Mesodermal cell (in vitro differentiated cells): ENCODE data around the gene SLC7A1.

Experiments used
- H3K27ac ChIP-seq: 2 replicates; pipeline ENCODE4 v1.7.0; 2013; ENCODE audit warnings: mild to moderate bottlenecking, low read depth, low read length, moderate library complexity; ENCODE audit not compliant: severe bottlenecking
- H3K36me3 ChIP-seq: 2 replicates; pipeline ENCODE4 v1.7.1; 2013; ENCODE audit warnings: mild to moderate bottlenecking, low read length, moderate library complexity; ENCODE audit not compliant: control insufficient read depth, insufficient read depth
- H3K4me1 ChIP-seq: one replicate; pipeline ENCODE4 v1.7.1; 2013; ENCODE audit warnings: mild to moderate bottlenecking, low read length; ENCODE audit not compliant: insufficient read depth, control insufficient read depth, poor library complexity, severe bottlenecking
- H3K4me3 ChIP-seq: 2 replicates; pipeline ENCODE4 v1.7.0; 2013; ENCODE audit warnings: low read length, control low read depth, mild to moderate bottlenecking; ENCODE audit not compliant: insufficient read depth, poor library complexity, severe bottlenecking; ENCODE audit errors: extremely low read depth
- H3K9me3 ChIP-seq: 2 replicates; pipeline ENCODE4 v1.7.1; 2013; ENCODE audit warnings: mild to moderate bottlenecking, low read length, moderate library complexity; ENCODE audit not compliant: control insufficient read depth
- WGBS, 2 experiments: methylation state at CpG; one replicate each; pipeline ENCODE4 v1.1.5; 2013; ENCODE audit warnings: missing lambda C conversion rate in 2 of 2; ENCODE audit not compliant: insufficient coverage in 2 of 2; 5-methylcytosine and 5-hydroxymethylcytosine counted together

Gene SLC7A1

DNA sequence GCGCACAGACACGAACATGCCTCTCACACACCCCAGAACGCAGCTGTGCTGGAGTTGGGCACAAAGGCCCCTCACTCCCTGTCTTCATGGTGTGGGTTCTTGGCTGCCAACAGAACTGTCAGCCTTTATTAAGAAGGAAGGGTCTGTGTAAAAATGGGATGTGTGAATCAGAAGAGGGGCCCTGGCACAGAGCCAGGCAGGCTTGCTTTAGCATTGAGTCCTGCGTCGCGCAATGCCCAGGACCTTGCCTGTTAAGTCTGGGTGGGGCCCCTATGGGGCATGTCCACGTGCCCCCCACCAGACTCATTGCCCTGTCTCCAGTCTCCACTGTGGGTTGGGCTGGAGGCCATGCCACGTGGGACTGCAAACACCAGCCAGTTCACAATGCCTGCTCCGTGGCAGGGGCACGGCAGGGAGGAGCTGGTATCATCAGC is 84.8 kb downstream of the SLC7A1 start:
- WGBS, 2 experiments, result 97 to 100% methylated on average over 8 of the region's 10 CpGs
- Histone ChIP-seq H3K4me3 (no peak overlapping the region), H3K9me3 (no peaks in the 10 kb centered on the region), H3K4me1 (peaks cover 45% of the 10 kb centered on the region), H3K36me3 (peaks cover 31% of the 10 kb centered on the region), H3K27ac (no peak overlapping the region)

- peaks cover 27% of the 10 kb centered on the region for H3K36me3 ChIP-seq
- H3K9me3 ChIP-seq, result no peaks in the 10 kb centered on the region
- WGBS, 2 experiments, result 94 to 97% methylated on average over 13 to 14 of the region's 14 CpGs
- no peak overlapping the region for H3K27ac ChIP-seq
- no peak overlapping the region for H3K4me3 ChIP-seq
- peaks cover 39% of the 10 kb centered on the region for H3K4me1 ChIP-seq
Measured at GRCh38 chr13:29509999-29510589, 85.4 kb downstream of the SLC7A1 start.

- Histone ChIP-seq H3K4me3 (no peak overlapping the region), H3K36me3 (peaks cover 15% of the 10 kb centered on the region), H3K9me3 (no peaks in the 10 kb centered on the region), H3K27ac (peak overlapping the region; percentile 61), H3K4me1 (peaks cover 29% of the 10 kb centered on the region)
- 82 to 83% methylated on average over 4 of the region's 4 CpGs for WGBS, 2 experiments
Measured at GRCh38 chr13:29508876-29509252, 86.6 kb downstream of the SLC7A1 start.

DNA sequence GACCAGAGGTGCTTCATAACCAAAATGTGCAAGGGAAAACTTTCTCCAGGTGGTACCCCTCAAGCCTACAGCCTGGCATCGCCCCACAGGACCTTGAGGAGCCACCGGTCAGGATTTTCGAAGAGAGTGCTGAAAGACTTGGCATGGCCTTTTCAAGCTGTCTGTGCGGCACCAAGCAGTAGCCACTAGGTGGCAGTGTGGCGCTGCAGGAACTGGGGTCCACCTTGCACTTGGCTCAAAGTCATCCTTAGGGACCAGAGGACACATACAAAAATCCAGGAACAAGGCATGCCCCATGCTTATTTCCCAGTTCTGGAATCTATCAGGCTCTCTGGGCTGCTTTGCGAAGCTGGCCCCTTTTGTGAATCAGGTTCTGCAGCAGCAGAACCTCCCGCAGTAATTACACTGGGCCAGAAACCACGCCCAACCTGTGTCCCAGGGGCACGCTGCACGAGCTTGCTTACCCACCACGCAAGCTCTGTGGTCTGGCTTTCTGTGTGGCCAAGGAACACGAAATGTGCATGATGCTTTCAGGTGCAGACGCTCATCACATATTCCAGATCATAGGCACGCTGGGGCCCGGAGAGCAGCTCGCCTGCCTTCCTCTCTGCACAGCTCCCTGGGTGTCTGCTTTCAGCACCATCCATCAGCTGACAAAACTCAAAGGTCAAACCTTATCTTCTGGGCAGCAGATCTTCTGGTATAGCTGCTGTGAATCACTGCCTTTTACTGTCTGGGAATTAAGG is 87.2 kb downstream of the SLC7A1 start:
- peak overlapping the region; percentile 61 for H3K27ac ChIP-seq
- H3K36me3 ChIP-seq, result peaks cover 12% of the 10 kb centered on the region
- no peaks in the 10 kb centered on the region for H3K9me3 ChIP-seq
- WGBS, 2 experiments, result 65% methylated on average over 15 of the region's 16 CpGs
- H3K4me3 ChIP-seq, result no peak overlapping the region
- H3K4me1 ChIP-seq, result peaks cover 25% of the 10 kb centered on the region

- Histone ChIP-seq H3K9me3 (no peaks in the 10 kb centered on the region), H3K27ac (no peak overlapping the region), H3K36me3 (peaks cover 7% of the 10 kb centered on the region), H3K4me1 (peaks cover 20% of the 10 kb centered on the region), H3K4me3 (no peak overlapping the region)
- WGBS, 2 experiments, result 87 to 93% methylated on average over 10 to 12 of the region's 14 CpGs
Measured at GRCh38 chr13:29507356-29507755, 88.1 kb downstream of the SLC7A1 start.

- Histone ChIP-seq H3K36me3 (peaks cover 2% of the 10 kb centered on the region), H3K4me1 (peaks cover 20% of the 10 kb centered on the region), H3K4me3 (no peak overlapping the region), H3K27ac (no peak overlapping the region), H3K9me3 (no peaks in the 10 kb centered on the region)
- WGBS, 2 experiments, result 92 to 96% methylated on average over 6 of the region's 10 CpGs
Measured at GRCh38 chr13:29505950-29506349, 89.5 kb downstream of the SLC7A1 start.

GRCh38 chr13:29505511-29505910 is 90.0 kb downstream of the SLC7A1 start:
- H3K9me3 ChIP-seq, result no peaks in the 10 kb centered on the region
- H3K36me3 ChIP-seq, result no peaks in the 10 kb centered on the region
- no peak overlapping the region for H3K4me3 ChIP-seq
- H3K27ac ChIP-seq, result no peak overlapping the region
- WGBS, 2 experiments, result 91 to 94% methylated on average over 6 to 10 of the region's 17 CpGs
- H3K4me1 ChIP-seq, result peaks cover 17% of the 10 kb centered on the region

- H3K4me3 ChIP-seq, result no peak overlapping the region
- 96 to 97% methylated on average over 14 of the region's 15 CpGs for WGBS, 2 experiments
- peaks cover 17% of the 10 kb centered on the region for H3K4me1 ChIP-seq
- no peaks in the 10 kb centered on the region for H3K9me3 ChIP-seq
- no peak overlapping the region for H3K27ac ChIP-seq
- no peaks in the 10 kb centered on the region for H3K36me3 ChIP-seq
Measured at GRCh38 chr13:29504691-29505090, 90.8 kb downstream of the SLC7A1 start.

DNA sequence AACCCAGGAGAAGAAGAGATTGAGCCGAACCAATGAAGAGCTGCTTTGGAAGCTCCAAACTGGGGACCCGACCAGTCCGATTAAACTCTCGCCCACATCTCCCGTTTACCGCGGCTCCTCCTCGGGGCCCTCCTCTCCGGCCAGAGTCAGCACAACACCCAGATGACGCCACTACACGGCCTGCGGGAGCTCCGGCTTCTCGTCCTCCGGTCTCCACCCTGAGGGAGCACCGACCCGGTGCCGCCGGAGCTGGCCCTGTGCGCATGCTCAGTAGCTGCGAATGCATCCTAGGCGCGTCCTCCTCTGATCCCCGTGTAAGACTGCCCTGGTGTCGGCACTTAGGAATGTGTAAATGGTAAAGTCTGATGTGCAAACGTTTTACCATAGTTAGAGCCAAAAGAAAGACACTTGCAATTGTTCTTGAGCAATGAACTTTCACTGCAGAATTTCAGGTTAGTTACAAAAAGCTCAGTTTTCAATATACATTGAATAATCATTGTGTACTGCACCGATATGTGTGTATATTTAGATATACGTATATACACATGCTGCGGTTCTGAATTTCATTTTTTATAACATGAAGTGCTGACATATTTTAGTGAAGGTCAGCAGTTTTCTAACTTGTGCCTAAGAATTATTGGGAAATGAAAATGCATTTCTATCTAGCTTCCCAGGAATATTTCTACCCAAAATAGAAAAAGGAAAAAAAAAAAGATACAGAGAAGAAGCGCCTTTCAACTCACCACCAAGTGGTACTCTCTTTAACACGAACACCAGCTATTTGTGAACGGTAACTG is 92.2 kb downstream of the SLC7A1 start:
- Histone ChIP-seq H3K9me3 (no peaks in the 10 kb centered on the region), H3K36me3 (no peaks in the 10 kb centered on the region), H3K27ac (no peak overlapping the region), H3K4me1 (peaks cover 4% of the 10 kb centered on the region), H3K4me3 (no peak overlapping the region)
- 39% methylated on average over 26 to 28 of the region's 32 CpGs for WGBS, 2 experiments

DNA sequence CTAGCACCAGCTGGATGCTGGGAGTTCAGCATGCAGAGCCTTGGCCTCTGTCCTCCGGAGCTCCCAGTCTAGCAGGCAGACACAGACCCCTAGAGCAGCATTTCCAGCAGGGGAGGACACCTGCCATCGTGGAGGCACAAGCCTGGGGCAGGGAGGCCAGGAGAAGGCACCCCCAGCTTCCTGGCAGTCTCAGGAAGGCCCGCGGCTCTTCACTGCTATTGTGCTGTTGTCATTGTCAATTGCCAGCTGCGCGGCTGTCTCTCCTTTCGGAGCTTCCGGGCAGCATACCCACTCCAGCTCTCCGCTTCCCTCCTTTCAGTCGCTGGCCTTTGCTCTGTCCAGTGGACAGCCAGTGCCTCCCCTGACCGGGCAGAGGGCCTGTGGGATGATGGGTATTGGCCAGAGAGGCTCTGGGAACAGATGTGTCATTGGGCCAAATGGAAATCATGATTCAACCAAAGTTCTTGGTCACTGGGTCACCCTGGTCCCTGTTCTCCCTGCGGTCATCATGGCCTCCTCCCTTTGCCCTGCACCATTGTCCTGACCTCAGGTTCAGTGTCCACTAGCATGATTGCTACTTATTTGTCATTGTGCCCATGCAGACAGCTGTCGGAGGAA is 93.0 kb downstream of the SLC7A1 start:
- H3K4me3 ChIP-seq, result no peak overlapping the region
- peaks cover 5% of the 10 kb centered on the region for H3K4me1 ChIP-seq
- 83 to 91% methylated on average over 6 to 10 of the region's 13 CpGs for WGBS, 2 experiments
- H3K36me3 ChIP-seq, result no peaks in the 10 kb centered on the region
- no peak overlapping the region for H3K27ac ChIP-seq
- H3K9me3 ChIP-seq, result no peaks in the 10 kb centered on the region
